ENCODE results near the gene SLC24A3. TPM values are rescaled to one million over a fixed set of nuclear protein-coding genes. Genes with fewer than 3 reads are reported as not detected.

Gene SLC24A3
- total RNA-seq, 1 experiment from 2014 or later, result not detected

DNA sequence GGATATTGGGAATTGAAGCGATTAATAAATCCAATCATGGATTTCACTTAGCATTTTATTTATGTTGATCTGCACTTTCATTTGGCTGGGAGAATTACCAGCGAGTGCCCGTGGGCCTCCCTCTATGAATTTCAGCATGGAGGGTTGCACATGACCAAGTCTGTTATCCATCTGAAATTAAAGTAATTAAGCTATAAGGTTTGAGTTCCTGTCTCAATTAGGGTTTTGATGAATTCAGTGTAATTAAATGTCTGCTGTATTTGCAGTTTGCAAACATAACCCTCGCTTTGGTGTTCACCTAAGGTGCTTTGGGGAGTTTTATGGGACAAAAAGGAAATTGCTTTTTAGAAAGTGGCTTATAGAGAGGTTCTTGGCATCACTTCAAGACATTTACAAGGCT lies 375.8 kb downstream of the SLC24A3 start:
- POLR2A ChIA-PET, result no interaction called here
- ATAC-seq (no peak), DNase-seq (ENCODE audit: low read depth, low spot score) (no peak)
- Histone ChIP-seq H3K27ac (ENCODE audit: low read length) (no peak overlapping the region), H3K27me3 (ENCODE audit: control insufficient read depth, insufficient read depth, low read length) (peaks cover 13% of the 10 kb centered on the region), H3K36me3 (ENCODE audit: control insufficient read depth, insufficient read depth, low read length) (no peaks in the 10 kb centered on the region), H3K9me3 (ENCODE audit: control insufficient read depth, insufficient read depth, low read depth, low read length) (no peaks in the 10 kb centered on the region), H3K4me1 (ENCODE audit: control insufficient read depth, insufficient read depth, low read length) (no peaks in the 10 kb centered on the region), H3K4me3 (ENCODE audit: low read depth in 2 of 2, low read length in 2 of 2) (no peak overlapping the region)
- CTCF ChIA-PET, result interaction anchor here (0.5 kb wide), 1 partner anchor 910 kb away, joined by 3 read pairs; no protein-coding TSS in a partner anchor
- intact Hi-C loops (cut with micrococcal nuclease; ENCODE audit: unreplicated experiment) (no loop called here), in situ Hi-C loops (cut with HindIII; ENCODE audit: low pct_unique_long_range_greater_than_20kb, low sequenced_read_pairs) (no loop called here)
- TF ChIP-seq SIN3A (IDR thresholded peaks at IDR 0.05; ENCODE audit: borderline replicate concordance, insufficient read depth, low read depth, low read length) (no peak), POLR2AphosphoS5 (IDR thresholded peaks at IDR 0.05; ENCODE audit: low read depth, low read length) (no peak)
- TF ChIP-seq, protein P1, sequence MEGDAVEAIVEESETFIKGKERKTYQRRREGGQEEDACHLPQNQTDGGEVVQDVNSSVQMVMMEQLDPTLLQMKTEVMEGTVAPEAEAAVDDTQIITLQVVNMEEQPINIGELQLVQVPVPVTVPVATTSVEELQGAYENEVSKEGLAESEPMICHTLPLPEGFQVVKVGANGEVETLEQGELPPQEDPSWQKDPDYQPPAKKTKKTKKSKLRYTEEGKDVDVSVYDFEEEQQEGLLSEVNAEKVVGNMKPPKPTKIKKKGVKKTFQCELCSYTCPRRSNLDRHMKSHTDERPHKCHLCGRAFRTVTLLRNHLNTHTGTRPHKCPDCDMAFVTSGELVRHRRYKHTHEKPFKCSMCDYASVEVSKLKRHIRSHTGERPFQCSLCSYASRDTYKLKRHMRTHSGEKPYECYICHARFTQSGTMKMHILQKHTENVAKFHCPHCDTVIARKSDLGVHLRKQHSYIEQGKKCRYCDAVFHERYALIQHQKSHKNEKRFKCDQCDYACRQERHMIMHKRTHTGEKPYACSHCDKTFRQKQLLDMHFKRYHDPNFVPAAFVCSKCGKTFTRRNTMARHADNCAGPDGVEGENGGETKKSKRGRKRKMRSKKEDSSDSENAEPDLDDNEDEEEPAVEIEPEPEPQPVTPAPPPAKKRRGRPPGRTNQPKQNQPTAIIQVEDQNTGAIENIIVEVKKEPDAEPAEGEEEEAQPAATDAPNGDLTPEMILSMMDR (IDR thresholded peaks at IDR 0.05), result no peak
- TF ChIP-seq, protein P2, sequence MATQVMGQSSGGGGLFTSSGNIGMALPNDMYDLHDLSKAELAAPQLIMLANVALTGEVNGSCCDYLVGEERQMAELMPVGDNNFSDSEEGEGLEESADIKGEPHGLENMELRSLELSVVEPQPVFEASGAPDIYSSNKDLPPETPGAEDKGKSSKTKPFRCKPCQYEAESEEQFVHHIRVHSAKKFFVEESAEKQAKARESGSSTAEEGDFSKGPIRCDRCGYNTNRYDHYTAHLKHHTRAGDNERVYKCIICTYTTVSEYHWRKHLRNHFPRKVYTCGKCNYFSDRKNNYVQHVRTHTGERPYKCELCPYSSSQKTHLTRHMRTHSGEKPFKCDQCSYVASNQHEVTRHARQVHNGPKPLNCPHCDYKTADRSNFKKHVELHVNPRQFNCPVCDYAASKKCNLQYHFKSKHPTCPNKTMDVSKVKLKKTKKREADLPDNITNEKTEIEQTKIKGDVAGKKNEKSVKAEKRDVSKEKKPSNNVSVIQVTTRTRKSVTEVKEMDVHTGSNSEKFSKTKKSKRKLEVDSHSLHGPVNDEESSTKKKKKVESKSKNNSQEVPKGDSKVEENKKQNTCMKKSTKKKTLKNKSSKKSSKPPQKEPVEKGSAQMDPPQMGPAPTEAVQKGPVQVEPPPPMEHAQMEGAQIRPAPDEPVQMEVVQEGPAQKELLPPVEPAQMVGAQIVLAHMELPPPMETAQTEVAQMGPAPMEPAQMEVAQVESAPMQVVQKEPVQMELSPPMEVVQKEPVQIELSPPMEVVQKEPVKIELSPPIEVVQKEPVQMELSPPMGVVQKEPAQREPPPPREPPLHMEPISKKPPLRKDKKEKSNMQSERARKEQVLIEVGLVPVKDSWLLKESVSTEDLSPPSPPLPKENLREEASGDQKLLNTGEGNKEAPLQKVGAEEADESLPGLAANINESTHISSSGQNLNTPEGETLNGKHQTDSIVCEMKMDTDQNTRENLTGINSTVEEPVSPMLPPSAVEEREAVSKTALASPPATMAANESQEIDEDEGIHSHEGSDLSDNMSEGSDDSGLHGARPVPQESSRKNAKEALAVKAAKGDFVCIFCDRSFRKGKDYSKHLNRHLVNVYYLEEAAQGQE (IDR thresholded peaks at IDR 0.05; ENCODE audit: insufficient read depth in 1 of 2, low read depth in 2 of 2, low read length in 1 of 2), result no peak
- no TSS peak for BruUV-seq (replicated peaks)

DNA sequence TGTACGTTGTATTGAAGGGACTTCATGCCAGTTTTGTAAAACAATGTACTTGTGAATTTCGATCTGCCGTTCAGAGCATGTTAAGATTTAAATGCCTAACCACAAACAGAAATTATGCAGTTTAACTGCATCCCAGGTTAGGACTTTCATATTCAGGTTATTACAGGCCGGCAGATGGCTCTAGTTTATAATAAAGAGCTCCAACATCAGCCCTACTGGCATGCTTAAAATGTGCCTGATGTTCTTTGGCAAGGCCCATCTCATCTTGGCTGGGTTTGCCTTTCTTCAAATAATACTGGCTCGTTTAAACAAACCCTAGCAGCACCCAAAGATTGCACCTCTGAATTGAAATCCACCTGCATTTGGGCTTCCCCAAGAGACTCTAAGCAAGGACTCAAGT lies 376.3 kb downstream of the SLC24A3 start:
- no peak overlapping the region for H3K27ac ChIP-seq (ENCODE audit: low read length)
- no peaks in the 10 kb centered on the region for H3K4me1 ChIP-seq (ENCODE audit: control insufficient read depth, insufficient read depth, low read length)
- H3K27me3 ChIP-seq (ENCODE audit: control insufficient read depth, insufficient read depth, low read length), result peaks cover 13% of the 10 kb centered on the region
- no peak for DNase-seq (ENCODE audit: low read depth, low spot score)
- in situ Hi-C loops (cut with HindIII; ENCODE audit: low pct_unique_long_range_greater_than_20kb, low sequenced_read_pairs) (no loop called here), intact Hi-C loops (cut with micrococcal nuclease; ENCODE audit: unreplicated experiment) (no loop called here)
- TF ChIP-seq POLR2AphosphoS5 (IDR thresholded peaks at IDR 0.05; ENCODE audit: low read depth, low read length) (no peak), TCF7L2 (IDR thresholded peaks at IDR 0.05; ENCODE audit: low read depth, low read length) (no peak), SIN3A (IDR thresholded peaks at IDR 0.05; ENCODE audit: borderline replicate concordance, insufficient read depth, low read depth, low read length) (no peak)
- TF ChIP-seq, protein P2 (IDR thresholded peaks at IDR 0.05; ENCODE audit: insufficient read depth in 1 of 2, low read depth in 2 of 2, low read length in 1 of 2), result no peak
- no peak for ATAC-seq
- no peaks in the 10 kb centered on the region for H3K9me3 ChIP-seq (ENCODE audit: control insufficient read depth, insufficient read depth, low read depth, low read length)
- H3K36me3 ChIP-seq (ENCODE audit: control insufficient read depth, insufficient read depth, low read length), result no peaks in the 10 kb centered on the region
- no peak overlapping the region for H3K4me3 ChIP-seq (ENCODE audit: low read depth in 2 of 2, low read length in 2 of 2)
- BruUV-seq (replicated peaks), result no TSS peak
- CTCF ChIA-PET, result interaction anchor here (0.5 kb wide), 1 partner anchor 911 kb away, joined by 3 read pairs; no protein-coding TSS in a partner anchor
- POLR2A ChIA-PET, result no interaction called here

Measured in Panc1 (cell line).